Spleen (tissue), 11 donors: ENCODE results near the gene AQP3. TPM values are rescaled to one million over a fixed set of nuclear protein-coding genes. Genes with fewer than 3 reads are reported as not detected.

Experiments used
- DNase-seq: peaks from one replicate; pipeline ENCODE4 v3.0.0-alpha.2; 2020
- H3K27ac ChIP-seq, 8 donors: fragments of 200-600 bp; sonication (generic) in 7 of 8; 1 replicate in 4 of 8; 2 replicates in 4 of 8; pipeline versions ENCODE4 v1.5.0 to v1.8.0; 2016 to 2021; ENCODE audit warnings: inconsistent platforms in 4 of 8, mild to moderate bottlenecking in 4 of 8, moderate library complexity in 1 of 8
- H3K27me3 ChIP-seq, 7 donors: fragments of 200-600 bp; sonication (generic) in 6 of 7; replicated peaks in 1 of 7; 1 replicate in 4 of 7; 2 replicates in 3 of 7; pipeline versions ENCODE4 v1.5.0 to v1.8.0; 2016 to 2021; ENCODE audit warnings: inconsistent platforms in 3 of 7, mild to moderate bottlenecking in 1 of 7
- H3K36me3 ChIP-seq, 6 donors: fragments of 200-600 bp; sonication (generic) in 5 of 6; 1 replicate in 4 of 6; 2 replicates in 2 of 6; pipeline versions ENCODE4 v1.5.0 to v1.8.0; 2016 to 2021; ENCODE audit warnings: inconsistent platforms in 2 of 6
- H3K4me1 ChIP-seq, 6 donors: fragments of 200-600 bp; sonication (generic) in 5 of 6; 1 replicate in 3 of 6; 2 replicates in 3 of 6; pipeline versions ENCODE4 v1.5.0 to v1.8.0; 2016 to 2021; ENCODE audit warnings: inconsistent platforms in 3 of 6
- H3K4me3 ChIP-seq, 8 donors: fragments of 200-600 bp; sonication (generic) in 7 of 8; 1 replicate in 4 of 8; 2 replicates in 4 of 8; pipeline versions ENCODE4 v1.5.0 to v1.8.0; 2016 to 2021; ENCODE audit warnings: inconsistent platforms in 4 of 8, mild to moderate bottlenecking in 4 of 8, moderate library complexity in 2 of 8
- H3K9me3 ChIP-seq, 8 donors: fragments of 200-600 bp; sonication (generic) in 7 of 8; 1 replicate in 4 of 8; 2 replicates in 4 of 8; pipeline versions ENCODE4 v1.5.0 to v1.8.0; 2016 to 2021; ENCODE audit warnings: inconsistent platforms in 4 of 8
- POLR2A ChIP-seq, 3 donors: fragments of 450-650 bp; IDR thresholded peaks; one replicate each; pipeline ENCODE4 v1.5.1; 2017; ENCODE audit warnings: antibody characterized with exemption in 3 of 3, mild to moderate bottlenecking in 1 of 3
- POLR2AphosphoS5 ChIP-seq, 3 donors: sonication (generic); formaldehyde crosslinking; IDR thresholded peaks; one replicate each; pipeline ENCODE4 v1.5.1; 2017; ENCODE audit warnings: antibody characterized with exemption in 3 of 3
- WGBS, 5 donors: extraction: QIAGEN DNeasy Blood & Tissue Kit in 3 of 5; methylation state at CpG; one replicate each; pipeline versions ENCODE4 v1.1.5 to v1.1.7; 2013 to 2018; 5-methylcytosine and 5-hydroxymethylcytosine counted together
- intact Hi-C: fragments of 100-400 bp; cut with DNase I; formaldehyde crosslinking; loops from one replicate; pipeline ENCODE4 v1.15.0; 2023; ENCODE audit warnings: low total_unique reads
- polyA plus RNA-seq, 3 donors: library from polyadenylated mRNA; stranded (reverse); fragments of 200-250 nt; gene quantifications; one replicate each; pipeline ENCODE4 v1.2.1, GENCODE V29; 2013
- total RNA-seq, 7 donors: library from RNA; depleted of rRNA in 3 of 7; stranded (reverse); fragments of >200 nt in 3 of 7; fragmentation: NEBNext Ultra II Directional in 4 of 7; extraction: Animal tissue kit (Norgen Biotek cat#: 25700) in 4 of 7; gene quantifications; one replicate each; pipeline versions ENCODE4 v1.1.0 to v1.2.1, GENCODE V29; 2016 to 2021
- TF ChIP-seq, protein P1 (sequence below), 11 experiments: fragments of 200-600 bp in 7 of 11; fragments of 450-650 bp in 4 of 11; sonication (generic) in 4 of 11; IDR thresholded peaks in 8 of 11; conservative IDR thresholded peaks in 3 of 11; 1 replicate in 7 of 11; 2 replicates in 4 of 11; pipeline versions ENCODE4 v1.4.0 to v1.8.0; 2016 to 2021; ENCODE audit warnings: antibody characterized with exemption in 11 of 11, inconsistent platforms in 4 of 11, mild to moderate bottlenecking in 1 of 11
- donor health status: healthy with polysubstance abuse.
- donor health status: DM: no; HTN: no; CAD: no; lungs with moderate emphysema.
- donor health status: DM: no; HTN: no; CAD: no.
- donor health status: Bipolar disorder and iron deficiency.
- donor health status: healthy.
- donor health status: DM: no; HTN: no; CAD: no.
- donor health status: DM: yes; HTN: yes; CAD: no.

The AQP3 gene
- total and polyA plus RNA-seq, 10 donors, result 5.0 to 251 (median 90.7) TPM

DNA sequence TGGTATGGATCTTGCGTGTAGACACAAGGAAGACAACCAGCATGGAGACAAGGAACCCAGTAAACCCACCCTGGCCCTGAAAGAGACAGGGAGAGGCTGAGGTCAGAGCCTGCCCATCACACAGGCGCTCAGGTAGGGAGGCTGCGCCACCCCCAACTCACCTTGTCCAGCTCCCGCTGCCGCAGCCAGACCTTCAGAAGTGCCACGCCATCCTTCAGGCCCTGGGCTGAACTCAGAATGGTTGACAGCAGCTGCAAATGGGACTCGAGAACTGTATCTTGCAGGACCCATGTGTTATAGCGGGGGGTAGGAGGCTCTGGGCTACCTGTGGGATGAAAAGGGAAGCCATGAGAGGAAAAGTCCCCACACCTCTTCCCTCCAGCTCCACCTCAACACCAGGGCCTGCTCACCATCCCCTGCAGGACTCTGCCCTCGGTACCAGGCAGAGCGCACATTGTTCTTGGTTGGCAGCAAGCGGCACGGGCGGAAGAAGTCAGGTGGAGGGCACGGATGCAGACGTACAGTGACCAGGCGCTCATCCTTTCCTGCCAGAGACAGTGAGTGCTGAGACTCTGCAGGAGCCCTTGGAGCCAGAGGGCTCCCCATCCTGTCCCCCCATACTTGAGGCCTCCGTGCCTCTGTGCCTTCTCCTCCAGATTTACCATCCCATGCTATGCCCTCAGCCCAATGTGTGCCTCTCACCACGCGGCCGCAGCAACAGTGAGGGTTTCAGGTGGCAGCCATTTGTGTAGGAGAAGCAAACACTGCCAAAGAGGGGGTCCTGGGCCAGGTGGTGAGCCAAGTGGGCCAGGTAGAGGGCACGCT is 21.6 kb upstream of the AQP3 start:
- Histone ChIP-seq H3K9me3 (no peaks in the 10 kb centered on the region), H3K27ac (no peak overlapping the region), H3K36me3 (peaks cover 5 to 84% (median 81%) of the 10 kb centered on the region in 6 donors), H3K4me1 (peaks cover 12 to 36% (median 19%) of the 10 kb centered on the region in 6 donors), H3K27me3 (no peaks in the 10 kb centered on the region), H3K4me3 (no peak overlapping the region)
- peak; percentile 68 for DNase-seq
- 95 to 99% (median 96%) methylated on average over 19 to 21 of the region's 21 CpGs for WGBS, 5 donors
- TF ChIP-seq, protein P1, sequence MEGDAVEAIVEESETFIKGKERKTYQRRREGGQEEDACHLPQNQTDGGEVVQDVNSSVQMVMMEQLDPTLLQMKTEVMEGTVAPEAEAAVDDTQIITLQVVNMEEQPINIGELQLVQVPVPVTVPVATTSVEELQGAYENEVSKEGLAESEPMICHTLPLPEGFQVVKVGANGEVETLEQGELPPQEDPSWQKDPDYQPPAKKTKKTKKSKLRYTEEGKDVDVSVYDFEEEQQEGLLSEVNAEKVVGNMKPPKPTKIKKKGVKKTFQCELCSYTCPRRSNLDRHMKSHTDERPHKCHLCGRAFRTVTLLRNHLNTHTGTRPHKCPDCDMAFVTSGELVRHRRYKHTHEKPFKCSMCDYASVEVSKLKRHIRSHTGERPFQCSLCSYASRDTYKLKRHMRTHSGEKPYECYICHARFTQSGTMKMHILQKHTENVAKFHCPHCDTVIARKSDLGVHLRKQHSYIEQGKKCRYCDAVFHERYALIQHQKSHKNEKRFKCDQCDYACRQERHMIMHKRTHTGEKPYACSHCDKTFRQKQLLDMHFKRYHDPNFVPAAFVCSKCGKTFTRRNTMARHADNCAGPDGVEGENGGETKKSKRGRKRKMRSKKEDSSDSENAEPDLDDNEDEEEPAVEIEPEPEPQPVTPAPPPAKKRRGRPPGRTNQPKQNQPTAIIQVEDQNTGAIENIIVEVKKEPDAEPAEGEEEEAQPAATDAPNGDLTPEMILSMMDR (IDR thresholded peaks at IDR 0.05 in 8 of 11, conservative IDR thresholded peaks at IDR 0.05 in 3 of 11), result no peak
- peak in 1 of 3 donors; percentile 22 for TF ChIP-seq POLR2AphosphoS5 (IDR thresholded peaks at IDR 0.05)
- intact Hi-C loops, result loop anchor here (10.0 kb wide), 2 partner anchors 94 to 184 kb away; no protein-coding TSS in a partner anchor

DNA sequence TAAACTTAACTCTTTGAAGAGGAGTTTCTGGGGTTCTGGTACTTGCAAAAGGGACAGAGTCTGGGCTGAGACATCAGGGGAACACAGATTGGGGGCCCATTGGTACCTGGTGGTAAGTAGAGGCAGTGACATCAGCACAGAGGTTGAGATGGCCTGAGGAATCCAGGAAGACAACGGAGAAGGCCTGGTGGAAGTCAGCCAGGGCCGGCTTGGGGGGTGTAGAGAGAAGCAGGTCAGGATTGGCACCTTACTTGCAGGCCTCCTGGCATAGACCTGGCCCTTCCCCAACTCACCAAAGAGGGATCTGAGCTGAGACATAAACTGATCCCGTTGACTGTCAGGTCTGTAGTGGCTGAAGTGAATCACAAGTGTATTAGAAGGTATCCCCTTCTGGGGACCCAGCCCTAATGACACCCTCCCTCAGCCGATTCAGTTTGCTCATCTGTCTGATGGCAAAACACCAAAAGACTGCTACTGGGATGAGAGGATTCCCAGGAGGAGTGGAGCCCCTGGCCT is 20.9 kb upstream of the AQP3 start:
- peak; percentile 65 for DNase-seq
- H3K27ac ChIP-seq, result no peak overlapping the region

DNA sequence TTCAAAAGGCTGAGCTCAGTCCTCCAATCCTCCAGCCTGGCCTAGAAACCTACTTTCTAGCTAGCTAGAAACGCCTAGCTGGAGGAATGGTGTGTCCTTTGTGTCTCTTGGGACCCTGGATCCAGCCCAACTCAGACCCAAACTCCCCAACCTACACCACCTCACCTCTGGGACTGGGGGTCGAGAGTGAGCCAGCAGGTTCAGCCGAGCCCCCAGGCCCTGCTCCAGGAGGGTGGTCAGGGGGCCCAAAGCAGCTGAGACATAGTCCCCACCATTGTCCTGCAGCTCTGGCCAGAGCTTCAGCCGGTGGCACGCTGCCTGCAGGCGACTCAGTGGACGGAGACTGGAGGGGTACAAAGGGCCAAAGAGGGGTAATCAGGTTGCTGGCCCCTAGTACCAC is 20.1 kb upstream of the AQP3 start:
- peak; percentile 67 for DNase-seq
- WGBS, 5 donors, result 84 to 98% (median 92%) methylated on average over 4 to 7 of the region's 7 CpGs
- H3K4me3 ChIP-seq, result no peak overlapping the region
- TF ChIP-seq, protein P1 (IDR thresholded peaks at IDR 0.05 in 8 of 11, conservative IDR thresholded peaks at IDR 0.05 in 3 of 11), result no peak
- TF ChIP-seq POLR2AphosphoS5 (IDR thresholded peaks at IDR 0.05), result no peak
- no peak for TF ChIP-seq POLR2A (IDR thresholded peaks at IDR 0.05)
- no peaks in the 10 kb centered on the region for H3K9me3 ChIP-seq
- intact Hi-C loops, result loop anchor here (10.0 kb wide), 2 partner anchors 93 to 183 kb away; no protein-coding TSS in a partner anchor
- H3K4me1 ChIP-seq, result peaks cover 4 to 25% (median 10%) of the 10 kb centered on the region in 6 donors
- no peak overlapping the region for H3K27ac ChIP-seq
- no peaks in the 10 kb centered on the region for H3K27me3 ChIP-seq
- H3K36me3 ChIP-seq, result peaks cover 5 to 98% (median 96%) of the 10 kb centered on the region in 6 donors

More for the DNA sequence above, 20.9 kb upstream of the AQP3 start:
- H3K9me3 ChIP-seq, result no peaks in the 10 kb centered on the region
- peaks cover 12 to 33% (median 17%) of the 10 kb centered on the region in 6 donors for H3K4me1 ChIP-seq
- no peaks in the 10 kb centered on the region for H3K27me3 ChIP-seq
- TF ChIP-seq, protein P1 (IDR thresholded peaks at IDR 0.05 in 8 of 11, conservative IDR thresholded peaks at IDR 0.05 in 3 of 11), result no peak
- no peak for TF ChIP-seq POLR2A (IDR thresholded peaks at IDR 0.05)
- no peak for TF ChIP-seq POLR2AphosphoS5 (IDR thresholded peaks at IDR 0.05)
- H3K36me3 ChIP-seq, result peaks cover 5 to 91% (median 88%) of the 10 kb centered on the region in 6 donors
- H3K4me3 ChIP-seq, result no peak overlapping the region
- WGBS, 5 donors, result 73 to 95% (median 92%) methylated on average over 4 of the region's 4 CpGs
- intact Hi-C loops, result loop anchor here (10.0 kb wide), 2 partner anchors 93 to 183 kb away; no protein-coding TSS in a partner anchor
